ENCODE results near the gene PSMG4.
A peak's percentile ranks its signal among the peaks of the same experiment; 100 is the strongest.

PSMG4 gene

DNA sequence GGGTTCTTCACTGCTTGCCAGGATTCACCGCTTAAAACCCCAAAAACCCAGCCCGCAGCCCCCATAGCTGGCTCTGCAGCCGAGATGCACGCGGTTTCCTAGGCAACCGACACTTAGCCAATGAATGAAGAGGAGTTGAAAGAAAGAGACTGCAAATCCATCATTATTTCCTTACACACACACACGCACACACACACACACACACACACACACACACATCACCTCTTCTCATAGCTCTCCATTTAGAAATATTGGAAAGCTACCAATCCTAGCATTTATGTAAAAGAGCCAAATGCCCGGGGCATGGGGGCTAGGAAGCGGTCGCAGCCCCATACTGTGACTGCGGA, 27.9 kb upstream of the PSMG4 start:
- peaks cover 14% of the 10 kb centered on the region; the same call in 1 of the 2 replicates for H4K20me1 ChIP-seq (ENCODE audit: control insufficient read depth, insufficient read depth, low read depth, low read length)
- peak overlapping the region; percentile 10 for H3K4me2 ChIP-seq (ENCODE audit: low read length)
- no peaks in the 10 kb centered on the region for H3K9me3 ChIP-seq (ENCODE audit: control insufficient read depth, insufficient read depth, low read length)
- no peaks in the 10 kb centered on the region for H3K79me2 ChIP-seq (ENCODE audit: control insufficient read depth, low read length)
- H3K4me3 ChIP-seq (ENCODE audit: low read length): no peak overlapping the region
- H3K27ac ChIP-seq (ENCODE audit: low read depth, low read length): no peak overlapping the region
- H3K36me3 ChIP-seq (ENCODE audit: control insufficient read depth, low read length): no peaks in the 10 kb centered on the region
- TF ChIP-seq EZH2phosphoT487 (IDR thresholded peaks at IDR 0.05; ENCODE audit: borderline replicate concordance, low read length): no peak
- no peak for TF ChIP-seq CTCF (IDR thresholded peaks at IDR 0.05; ENCODE audit: low read depth, low read length, poor library complexity, severe bottlenecking)
- H3K9me2 ChIP-seq (replicated peaks; ENCODE audit: control insufficient read depth, low read length): no peaks in the 10 kb centered on the region
- H3K27me3 ChIP-seq (ENCODE audit: control insufficient read depth, low read length): peaks cover 84% of the 10 kb centered on the region
- H3F3A ChIP-seq (ENCODE audit: control insufficient read depth, insufficient read depth): peaks cover 5% of the 10 kb centered on the region
- H3K4me1 ChIP-seq (ENCODE audit: control insufficient read depth, low read length): peaks cover 64% of the 10 kb centered on the region

DNA sequence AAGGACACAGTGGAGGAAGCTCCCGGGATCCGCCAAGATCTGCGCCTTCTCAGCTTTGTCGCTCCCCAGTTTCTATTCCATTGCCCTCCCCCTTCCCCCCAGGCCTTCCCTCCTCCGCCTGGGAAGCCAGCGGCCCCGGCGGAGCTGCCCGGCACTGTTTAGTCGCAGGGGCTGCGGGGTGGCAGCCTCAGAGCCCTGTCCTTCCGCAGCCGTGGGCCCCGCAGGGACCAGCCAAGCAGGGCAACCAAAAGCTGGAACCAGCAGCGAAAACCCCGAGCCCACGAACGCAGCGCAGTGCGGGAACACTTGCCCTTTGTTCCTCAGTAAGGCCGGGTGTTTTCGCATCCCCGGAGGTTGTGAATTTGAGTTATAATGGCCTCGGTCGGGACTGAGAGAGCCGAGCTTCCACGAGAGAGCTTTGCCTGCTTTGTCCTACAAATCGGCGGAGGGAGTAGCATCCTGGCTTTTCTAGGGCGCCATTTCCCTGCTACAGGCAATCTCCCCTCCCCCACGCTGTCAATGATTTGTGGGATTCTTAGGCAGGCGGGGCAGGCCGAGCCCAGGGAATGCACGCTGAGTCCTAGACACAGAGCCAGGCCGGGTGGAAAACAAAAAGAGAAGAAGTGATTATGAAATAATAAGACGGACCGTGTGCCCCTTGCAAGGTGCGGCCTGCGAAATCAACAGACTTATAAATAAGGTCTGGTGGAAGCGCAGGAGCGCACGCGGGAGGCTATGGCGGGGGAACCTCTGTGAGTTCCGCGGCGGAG, 27.3 kb upstream of the PSMG4 start:
- Histone ChIP-seq H3K9me3 (ENCODE audit: control insufficient read depth, insufficient read depth, low read length) (no peaks in the 10 kb centered on the region), H3K4me1 (ENCODE audit: control insufficient read depth, low read length) (peaks cover 66% of the 10 kb centered on the region), H3K27ac (ENCODE audit: low read depth, low read length) (no peak overlapping the region), H3K36me3 (ENCODE audit: control insufficient read depth, low read length) (no peaks in the 10 kb centered on the region), H3K27me3 (ENCODE audit: control insufficient read depth, low read length) (peaks cover 78% of the 10 kb centered on the region), H3K9me2 (replicated peaks; ENCODE audit: control insufficient read depth, low read length) (no peaks in the 10 kb centered on the region), H3K79me2 (ENCODE audit: control insufficient read depth, low read length) (no peaks in the 10 kb centered on the region), H4K20me1 (ENCODE audit: control insufficient read depth, insufficient read depth, low read depth, low read length) (peaks cover 10% of the 10 kb centered on the region; the same call in 1 of the 2 replicates), H3K4me3 (ENCODE audit: low read length) (peak overlapping the region; percentile 7; the same call in 1 of the 2 replicates), H3F3A (ENCODE audit: control insufficient read depth, insufficient read depth) (peaks cover 5% of the 10 kb centered on the region), H3K4me2 (ENCODE audit: low read length) (peak overlapping the region; percentile 10)
- TF ChIP-seq CTCF (IDR thresholded peaks at IDR 0.05; ENCODE audit: low read depth, low read length, poor library complexity, severe bottlenecking) (no peak), EZH2phosphoT487 (IDR thresholded peaks at IDR 0.05; ENCODE audit: borderline replicate concordance, low read length) (peak; percentile 70)

- Histone ChIP-seq H4K20me1 (ENCODE audit: control insufficient read depth, insufficient read depth, low read depth, low read length) (peaks cover 8% of the 10 kb centered on the region; the same call in 1 of the 2 replicates), H3F3A (ENCODE audit: control insufficient read depth, insufficient read depth) (peaks cover 5% of the 10 kb centered on the region), H3K36me3 (ENCODE audit: control insufficient read depth, low read length) (no peaks in the 10 kb centered on the region), H3K4me3 (ENCODE audit: low read length) (no peak overlapping the region), H3K79me2 (ENCODE audit: control insufficient read depth, low read length) (no peaks in the 10 kb centered on the region), H3K27me3 (ENCODE audit: control insufficient read depth, low read length) (peaks cover 69% of the 10 kb centered on the region), H3K4me1 (ENCODE audit: control insufficient read depth, low read length) (peaks cover 64% of the 10 kb centered on the region), H3K9me2 (replicated peaks; ENCODE audit: control insufficient read depth, low read length) (no peaks in the 10 kb centered on the region), H3K27ac (ENCODE audit: low read depth, low read length) (no peak overlapping the region), H3K9me3 (ENCODE audit: control insufficient read depth, insufficient read depth, low read length) (no peaks in the 10 kb centered on the region), H3K4me2 (ENCODE audit: low read length) (peak overlapping the region; percentile 10; the same call in 1 of the 2 replicates)
- TF ChIP-seq CTCF (IDR thresholded peaks at IDR 0.05; ENCODE audit: low read depth, low read length, poor library complexity, severe bottlenecking) (no peak), EZH2phosphoT487 (IDR thresholded peaks at IDR 0.05; ENCODE audit: borderline replicate concordance, low read length) (no peak)
Observed at GRCh38 chr6:3232017-3232945, 26.5 kb upstream of the PSMG4 start.
